Activated CD4-positive, alpha-beta T cell treated with anti-CD3 and anti-CD28 coated beads for 4 hours (primary cell): ENCODE results near the gene BEND5.

Experiments
- DNase-seq, 2 donors: peaks; one replicate each; pipeline ENCODE4 v3.0.0-alpha.2; 2020

Gene BEND5

GRCh38 chr1:48678710-48679505 lies 97.8 kb downstream of the BEND5 start:
- DNase-seq = no peak
